Activated T-cell treated with anti-CD3 and anti-CD28 coated beads for 48 hours (primary cell): Measurements from ENCODE around the gene ME1.
A peak's percentile ranks its signal among the peaks of the same experiment; 100 is the strongest.
"Not testable (repeated sequence)": the region's sequence is repeated elsewhere in the genome, so short reads cannot be mapped to it uniquely, and the experiment has no call there.

Source experiments
- DNase-seq: peaks from one replicate; pipeline ENCODE4 v3.0.0-alpha.2; 2020; ENCODE audit warnings: low read depth

Gene ME1

GRCh38 chr6:83256719-83257118, 174.1 kb downstream of the ME1 start:
- DNase-seq, result not testable (repeated sequence)

GRCh38 chr6:83252719-83253118, 178.1 kb downstream of the ME1 start:
- no peak for DNase-seq

- DNase-seq, result no peak
Observed at GRCh38 chr6:83250235-83250634, 180.6 kb downstream of the ME1 start.

- no peak for DNase-seq
Observed at GRCh38 chr6:83247471-83247870, 183.4 kb downstream of the ME1 start.

- DNase-seq, result no peak
Observed at GRCh38 chr6:83231146-83231545, 199.7 kb downstream of the ME1 start.

GRCh38 chr6:83226517-83226916, 204.3 kb downstream of the ME1 start:
- DNase-seq, result no peak

- DNase-seq, result no peak
Observed at GRCh38 chr6:83221889-83222479, 208.9 kb downstream of the ME1 start.

GRCh38 chr6:83221276-83221675, 209.6 kb downstream of the ME1 start:
- DNase-seq, result no peak

- no peak for DNase-seq
Observed at GRCh38 chr6:83220121-83220520, 210.7 kb downstream of the ME1 start.

GRCh38 chr6:83218646-83219045, 212.2 kb downstream of the ME1 start:
- DNase-seq, result no peak

- no peak for DNase-seq
Observed at GRCh38 chr6:83216806-83217205, 214.0 kb downstream of the ME1 start.

GRCh38 chr6:83215131-83216047, 215.5 kb downstream of the ME1 start:
- DNase-seq, result peak; percentile 36

GRCh38 chr6:83202031-83202430, 228.8 kb downstream of the ME1 start:
- DNase-seq, result no peak

- DNase-seq, result no peak
Observed at GRCh38 chr6:83199863-83200225, 231.0 kb downstream of the ME1 start.

- no peak for DNase-seq
Observed at GRCh38 chr6:83199173-83199862, 231.5 kb downstream of the ME1 start.

GRCh38 chr6:83198486-83199172, 232.2 kb downstream of the ME1 start:
- DNase-seq, result no peak

GRCh38 chr6:83193747-83194566, 236.9 kb downstream of the ME1 start:
- peak; percentile 5 for DNase-seq

GRCh38 chr6:83192871-83193746, 237.7 kb downstream of the ME1 start, which contains the start of the genes PGM3 and RWDD2A:
TSS of gene PGM3 (minus strand) at chr6:83193265. CDS start at chr6:83191012, 2,253 bp downstream.
TSS of gene RWDD2A (plus strand) at chr6:83193357. CDS start at chr6:83194452, 1,095 bp downstream.
- peak; percentile 84 for DNase-seq

GRCh38 chr6:83192456-83192855, 238.4 kb downstream of the ME1 start:
- no peak for DNase-seq

- not testable (repeated sequence) for DNase-seq
Observed at GRCh38 chr6:83191974-83192373, 238.9 kb downstream of the ME1 start.
